Thyroid gland (tissue), 4 donors: ENCODE data around the gene CMC2. TPM values are rescaled to one million over a fixed set of nuclear protein-coding genes. Genes with fewer than 3 reads are reported as not detected.

Experiments used
- DNase-seq, 2 donors: peaks; one replicate each; pipeline ENCODE4 v3.0.0-alpha.2; 2019
- H3K27ac ChIP-seq, 3 donors: fragments of 200-600 bp; sonication (generic); 1 replicate in 2 of 3; 2 replicates in 1 of 3; pipeline ENCODE4 v1.5.1; 2016 to 2019; ENCODE audit warnings: mild to moderate bottlenecking in 1 of 3, moderate library complexity in 1 of 3
- H3K27me3 ChIP-seq: fragments of 200-600 bp; sonication (generic); one replicate; pipeline ENCODE4 v1.5.1; 2019
- H3K36me3 ChIP-seq, 2 donors: fragments of 200-600 bp; sonication (generic); one replicate each; pipeline ENCODE4 v1.5.1; 2016 to 2019
- H3K4me1 ChIP-seq, 2 donors: fragments of 200-600 bp; sonication (generic); one replicate each; pipeline ENCODE4 v1.5.1; 2017 to 2019
- H3K4me3 ChIP-seq, 3 donors: fragments of 200-600 bp; sonication (generic); replicated peaks in 1 of 3; 1 replicate in 2 of 3; 2 replicates in 1 of 3; pipeline ENCODE4 v1.5.1; 2016; ENCODE audit warnings: mild to moderate bottlenecking in 1 of 3
- H3K9me3 ChIP-seq: fragments of 200-600 bp; sonication (generic); one replicate; pipeline ENCODE4 v1.5.1; 2017
- CTCF ChIP-seq, 6 experiments: fragments of 200-600 bp in 3 of 6; fragments of 450-650 bp in 3 of 6; sonication (generic) in 3 of 6; IDR thresholded peaks; one replicate each; pipeline ENCODE4 v1.5.1; 2016 to 2019; ENCODE audit warnings: antibody characterized with exemption in 6 of 6, mild to moderate bottlenecking in 2 of 6, inconsistent platforms in 1 of 6, moderate library complexity in 1 of 6
- POLR2A ChIP-seq, 2 donors: fragments of 450-650 bp; IDR thresholded peaks; one replicate each; pipeline ENCODE4 v1.6.1; 2017; ENCODE audit warnings: antibody characterized with exemption in 2 of 2, mild to moderate bottlenecking in 2 of 2, moderate library complexity in 1 of 2
- WGBS, 2 donors: methylation state at CpG; one replicate each; pipeline ENCODE4 v1.1.5; 2017; 5-methylcytosine and 5-hydroxymethylcytosine counted together
- intact Hi-C: fragments of 100-400 bp; cut with DNase I; formaldehyde crosslinking; loops from one replicate; pipeline ENCODE4 v1.15.1; 2023
- total RNA-seq, 4 donors: library from RNA; depleted of rRNA; stranded (reverse); fragments of >200 nt; gene quantifications; one replicate each; pipeline ENCODE4 v1.2.3, GENCODE V29; 2016

Gene CMC2
- total RNA-seq, 4 donors from 2014 or later = 36.8 to 89.1 (median 59.7) TPM

GRCh38 chr16:81008505-81008789 lies 1.8 kb upstream of the CMC2 start:
- H3K4me1 ChIP-seq = peaks cover 10 to 22% of the 10 kb centered on the region in 2 donors
- H3K27ac ChIP-seq = no peak overlapping the region
- no peaks in the 10 kb centered on the region for H3K27me3 ChIP-seq
- intact Hi-C loops = loop anchor here (10.0 kb wide), 2 partner anchors 66 to 306 kb away; partner anchors contain the start of genes C16orf46 and GAN
- H3K36me3 ChIP-seq = no peaks in the 10 kb centered on the region
- H3K9me3 ChIP-seq = no peaks in the 10 kb centered on the region
- DNase-seq = peak in 1 of 2 donors; percentile 5
- no peak overlapping the region for H3K4me3 ChIP-seq
- WGBS, 2 donors = 95% methylated on average over 12 of the region's 12 CpGs
- TF ChIP-seq CTCF (IDR thresholded peaks at IDR 0.05) = no peak

GRCh38 chr16:81006211-81006812 lies 373 bp downstream of the CMC2 start:
- H3K27ac ChIP-seq = peak overlapping the region; percentile 93 to 99 (median 94)
- no peaks in the 10 kb centered on the region for H3K36me3 ChIP-seq
- intact Hi-C loops = loop anchor here (10.0 kb wide), 2 partner anchors 68 to 308 kb away; partner anchors contain the start of genes C16orf46 and GAN
- H3K27me3 ChIP-seq = no peaks in the 10 kb centered on the region
- peak overlapping the region; percentile 50 to 98 (median 85) for H3K4me3 ChIP-seq
- TF ChIP-seq CTCF (IDR thresholded peaks at IDR 0.05) (peak in 1 of 6 experiments; percentile 18), POLR2A (IDR thresholded peaks at IDR 0.05) (no peak)
- peak; percentile 85 for DNase-seq
- no peaks in the 10 kb centered on the region for H3K9me3 ChIP-seq
- 1% methylated on average over 8 to 30 of the region's 50 CpGs for WGBS, 2 donors
- H3K4me1 ChIP-seq = peaks cover 10 to 22% of the 10 kb centered on the region in 2 donors

- Histone ChIP-seq H3K27me3 (no peaks in the 10 kb centered on the region), H3K9me3 (no peaks in the 10 kb centered on the region), H3K4me1 (peaks cover 10 to 22% of the 10 kb centered on the region in 2 donors), H3K27ac (peak overlapping the region; percentile 93 to 99 (median 94)), H3K4me3 (peak overlapping the region; percentile 50 to 98 (median 85)), H3K36me3 (no peaks in the 10 kb centered on the region)
- peak; percentile 14 to 16 for DNase-seq
- intact Hi-C loops = loop anchor here (10.0 kb wide), 2 partner anchors 69 to 309 kb away; partner anchors contain the start of genes C16orf46 and GAN
- WGBS, 2 donors = 18 to 25% methylated on average over 18 of the region's 18 CpGs
- TF ChIP-seq POLR2A (IDR thresholded peaks at IDR 0.05) (no peak), CTCF (IDR thresholded peaks at IDR 0.05) (no peak)
These were observed 999 bp downstream of the CMC2 start for GRCh38 chr16:81005610-81006161.

GRCh38 chr16:81004646-81005353 lies 1.9 kb downstream of the CMC2 start:
- Histone ChIP-seq H3K36me3 (no peaks in the 10 kb centered on the region), H3K4me3 (no peak overlapping the region), H3K9me3 (no peaks in the 10 kb centered on the region), H3K27me3 (no peaks in the 10 kb centered on the region), H3K4me1 (peaks cover 10 to 22% of the 10 kb centered on the region in 2 donors), H3K27ac (peak overlapping the region in 1 of 3 donors; percentile 24)
- TF ChIP-seq POLR2A (IDR thresholded peaks at IDR 0.05) = no peak
- peak in 5 of 6 experiments; percentile 10 to 71 (median 62) for TF ChIP-seq CTCF (IDR thresholded peaks at IDR 0.05)
- intact Hi-C loops = loop anchor here (10.0 kb wide), 2 partner anchors 70 to 310 kb away; partner anchors contain the start of genes C16orf46 and GAN
- WGBS, 2 donors = 34 to 40% methylated on average over 14 of the region's 14 CpGs
- DNase-seq = peak; percentile 8 to 29
